G401 (cell line): Measurements from ENCODE around the gene NPFF. TPM values are rescaled to one million over a fixed set of nuclear protein-coding genes. Genes with fewer than 3 reads are reported as not detected.

Experiments
- DNase-seq: peaks from one replicate; pipeline ENCODE4 v3.0.0-alpha.2; 2015; ENCODE audit warnings: low spot score
- in situ Hi-C: cut with HindIII; loops from 2 replicates; pipeline ENCODE4 v1.10.0; 2016; ENCODE audit warnings: low sequenced_read_pairs, mixed read lengths
- total RNA-seq: library from RNA; depleted of rRNA; stranded (reverse); fragments of >200 nt; shearing (Covaris generic); gene quantifications from 2 replicates; pipeline ENCODE4 v1.2.3, GENCODE V29; 2014; rRNA removed

Gene NPFF
- total RNA-seq, 1 experiment from 2014 or later = not detected

- in situ Hi-C loops = no loop called here
- no peak for DNase-seq
Observed at GRCh38 chr12:53461059-53461458, 46.2 kb downstream of the NPFF start.

- in situ Hi-C loops = no loop called here
- DNase-seq = no peak
Observed at GRCh38 chr12:53459097-53459496, 48.2 kb downstream of the NPFF start.

Other genes starting within 250 kb of the NPFF start
- gene ESPL1, start 239.2 kb downstream of the NPFF start, total RNA-seq = 21.8 and 23.1 TPM in 2 replicates
- gene PFDN5, start 211.9 kb downstream of the NPFF start, total RNA-seq = 302 and 381 TPM in 2 replicates
- gene MYG1, start 207.8 kb downstream of the NPFF start, total RNA-seq = 43.8 and 43.9 TPM in 2 replicates
- gene AAAS, start 185.9 kb downstream of the NPFF start, total RNA-seq = 103 and 105 TPM in 2 replicates
- gene SP7, start 171.1 kb downstream of the NPFF start, total RNA-seq = 0.41 TPM in 1 of 2 replicates, not detected in the other
- gene SP1, start 127.3 kb downstream of the NPFF start, total RNA-seq = 26.6 and 40.0 TPM in 2 replicates
- gene AMHR2, start 83.6 kb downstream of the NPFF start, total RNA-seq = not detected in 2 replicates
- gene PRR13, start 65.8 kb downstream of the NPFF start, total RNA-seq = 83.1 and 127 TPM in 2 replicates
- 144 and 145 TPM in 2 replicates for gene PCBP2, start 55.4 kb downstream of the NPFF start, total RNA-seq
- 29.5 and 32.8 TPM in 2 replicates for gene MAP3K12, start 8.0 kb downstream of the NPFF start, total RNA-seq
- 117 and 119 TPM in 2 replicates for gene TARBP2, start 6.2 kb downstream of the NPFF start, total RNA-seq
- 11.6 and 12.4 TPM in 2 replicates for gene ATF7, start 118.9 kb upstream of the NPFF start, total RNA-seq
- gene ATP5MC2, start 168.6 kb upstream of the NPFF start, total RNA-seq = 219 and 225 TPM in 2 replicates
- gene CALCOCO1, start 220.0 kb upstream of the NPFF start, total RNA-seq = 232 and 250 TPM in 2 replicates
- not detected in 2 replicates for gene CISTR, start 244.5 kb upstream of the NPFF start, total RNA-seq